Measurements from ENCODE around the gene TEX261.
A peak's percentile ranks its signal among the peaks of the same experiment; 100 is the strongest.

The TEX261 gene

DNA sequence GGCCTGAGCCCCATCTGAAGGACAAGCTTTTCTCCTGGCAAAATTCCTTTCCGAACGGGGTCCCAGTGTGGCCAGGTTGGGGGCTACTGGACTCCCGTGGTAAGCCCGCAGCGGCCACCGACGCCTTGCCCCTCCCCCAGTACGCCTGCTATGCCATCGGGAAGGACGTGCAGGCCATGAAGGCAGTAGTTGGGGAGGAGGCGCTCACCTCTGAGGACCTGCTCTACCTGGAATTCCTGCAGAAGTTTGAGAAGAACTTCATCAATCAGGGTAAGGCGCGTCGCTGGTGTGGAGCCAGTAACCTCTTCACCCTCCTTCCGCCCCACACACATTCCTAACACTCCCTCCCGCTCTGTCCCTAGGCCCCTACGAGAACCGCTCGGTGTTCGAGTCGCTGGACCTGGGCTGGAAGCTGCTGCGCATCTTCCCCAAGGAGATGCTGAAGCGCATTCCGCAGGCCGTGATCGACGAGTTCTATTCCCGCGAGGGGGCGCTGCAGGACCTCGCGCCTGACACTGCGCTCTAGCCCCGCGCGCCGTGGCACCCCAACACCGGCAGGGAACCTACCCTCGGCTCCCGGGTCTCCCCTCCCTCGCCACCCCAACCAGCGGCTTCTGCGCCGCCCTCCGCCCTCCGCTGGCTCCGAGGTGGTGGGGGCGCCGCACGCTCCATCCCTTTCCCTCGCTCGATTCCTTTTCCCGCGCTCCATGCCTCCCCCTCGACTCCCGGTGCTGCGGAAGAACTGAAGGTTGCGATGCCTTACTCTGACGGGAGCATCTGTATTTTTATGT, 29.9 kb downstream of the TEX261 start:
- peak overlapping the region; percentile 99 for H3K4me2 ChIP-seq (ENCODE audit: low read depth, low read length)
- peaks cover 57% of the 10 kb centered on the region for H3K27me3 ChIP-seq (replicated peaks; ENCODE audit: insufficient read depth, low read length)
- H2AFZ ChIP-seq (ENCODE audit: low read length), result peak overlapping the region; percentile 96
- TF ChIP-seq EZH2phosphoT487 (IDR thresholded peaks at IDR 0.05; ENCODE audit: low read length) (no peak), EZH2 (optimal IDR thresholded peaks at IDR 0.05; ENCODE audit: low read depth, low read length) (no peak)
- TF ChIP-seq, protein P1, sequence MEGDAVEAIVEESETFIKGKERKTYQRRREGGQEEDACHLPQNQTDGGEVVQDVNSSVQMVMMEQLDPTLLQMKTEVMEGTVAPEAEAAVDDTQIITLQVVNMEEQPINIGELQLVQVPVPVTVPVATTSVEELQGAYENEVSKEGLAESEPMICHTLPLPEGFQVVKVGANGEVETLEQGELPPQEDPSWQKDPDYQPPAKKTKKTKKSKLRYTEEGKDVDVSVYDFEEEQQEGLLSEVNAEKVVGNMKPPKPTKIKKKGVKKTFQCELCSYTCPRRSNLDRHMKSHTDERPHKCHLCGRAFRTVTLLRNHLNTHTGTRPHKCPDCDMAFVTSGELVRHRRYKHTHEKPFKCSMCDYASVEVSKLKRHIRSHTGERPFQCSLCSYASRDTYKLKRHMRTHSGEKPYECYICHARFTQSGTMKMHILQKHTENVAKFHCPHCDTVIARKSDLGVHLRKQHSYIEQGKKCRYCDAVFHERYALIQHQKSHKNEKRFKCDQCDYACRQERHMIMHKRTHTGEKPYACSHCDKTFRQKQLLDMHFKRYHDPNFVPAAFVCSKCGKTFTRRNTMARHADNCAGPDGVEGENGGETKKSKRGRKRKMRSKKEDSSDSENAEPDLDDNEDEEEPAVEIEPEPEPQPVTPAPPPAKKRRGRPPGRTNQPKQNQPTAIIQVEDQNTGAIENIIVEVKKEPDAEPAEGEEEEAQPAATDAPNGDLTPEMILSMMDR (IDR thresholded peaks at IDR 0.05; ENCODE audit: low read length), result peak; percentile 85
- peak; percentile 82 for DNase-seq
- H3K9me2 ChIP-seq (replicated peaks; ENCODE audit: insufficient read depth, low read length), result no peaks in the 10 kb centered on the region
- H3F3A ChIP-seq (ENCODE audit: insufficient read depth, low read length), result no peaks in the 10 kb centered on the region
- H3K36me3 ChIP-seq (replicated peaks; ENCODE audit: insufficient read depth, low read length), result no peaks in the 10 kb centered on the region
- no peaks in the 10 kb centered on the region for H3K9me3 ChIP-seq (replicated peaks; ENCODE audit: insufficient read depth, low read length)
- H3K79me2 ChIP-seq (ENCODE audit: low read length), result no peaks in the 10 kb centered on the region
- peak overlapping the region; percentile 84 for H3K4me3 ChIP-seq (ENCODE audit: low read length)
- no peaks in the 10 kb centered on the region for H4K20me1 ChIP-seq (ENCODE audit: insufficient read depth, low read length)
- no peak overlapping the region for H3K27ac ChIP-seq (ENCODE audit: low read length)
- peak overlapping the region; percentile 57; the same call in 1 of the 2 replicates for H3K9ac ChIP-seq (ENCODE audit: low read length)
- 0 out of 2 replicates have a peak, but pooled peaks cover 4% of the 10 kb centered on the region for H3K4me1 ChIP-seq (ENCODE audit: low read length)

DNA sequence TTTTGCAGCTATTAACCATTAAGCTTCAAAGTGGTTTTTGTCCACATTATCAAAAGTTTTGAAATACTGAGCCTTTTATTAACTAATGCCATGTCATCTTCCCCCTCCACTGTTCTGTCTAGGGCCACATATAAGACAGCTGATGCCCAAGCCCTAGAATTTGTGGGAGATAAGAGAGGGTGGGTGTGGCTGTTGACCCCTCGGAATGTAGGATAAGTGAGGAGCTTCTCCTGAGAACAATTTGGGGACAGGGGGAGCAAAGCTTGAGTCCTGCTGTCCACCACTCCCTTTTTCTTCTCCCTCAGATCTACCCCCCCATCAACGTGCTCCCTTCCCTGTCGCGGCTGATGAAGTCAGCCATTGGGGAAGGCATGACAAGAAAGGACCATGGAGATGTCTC, 30.5 kb downstream of the TEX261 start:
- Histone ChIP-seq H3K9me3 (replicated peaks; ENCODE audit: insufficient read depth, low read length) (no peaks in the 10 kb centered on the region), H3K27me3 (replicated peaks; ENCODE audit: insufficient read depth, low read length) (peaks cover 50% of the 10 kb centered on the region), H3K9me2 (replicated peaks; ENCODE audit: insufficient read depth, low read length) (no peaks in the 10 kb centered on the region), H3K79me2 (ENCODE audit: low read length) (no peaks in the 10 kb centered on the region), H3K9ac (ENCODE audit: low read length) (no peak overlapping the region), H3F3A (ENCODE audit: insufficient read depth, low read length) (no peaks in the 10 kb centered on the region), H3K4me3 (ENCODE audit: low read length) (no peak overlapping the region), H4K20me1 (ENCODE audit: insufficient read depth, low read length) (no peaks in the 10 kb centered on the region), H2AFZ (ENCODE audit: low read length) (no peak overlapping the region), H3K4me1 (ENCODE audit: low read length) (0 out of 2 replicates have a peak, but pooled peaks cover 4% of the 10 kb centered on the region), H3K36me3 (replicated peaks; ENCODE audit: insufficient read depth, low read length) (no peaks in the 10 kb centered on the region), H3K4me2 (ENCODE audit: low read depth, low read length) (no peak overlapping the region), H3K27ac (ENCODE audit: low read length) (no peak overlapping the region)
- TF ChIP-seq EZH2phosphoT487 (IDR thresholded peaks at IDR 0.05; ENCODE audit: low read length), result no peak
- no peak for TF ChIP-seq EZH2 (optimal IDR thresholded peaks at IDR 0.05; ENCODE audit: low read depth, low read length)
- TF ChIP-seq, protein P1 (IDR thresholded peaks at IDR 0.05; ENCODE audit: low read length), result no peak
- no peak for DNase-seq

GRCh38 chr2:70962885-70963878, 31.5 kb downstream of the TEX261 start:
- Histone ChIP-seq H3F3A (ENCODE audit: insufficient read depth, low read length) (no peaks in the 10 kb centered on the region), H3K9ac (ENCODE audit: low read length) (no peak overlapping the region), H4K20me1 (ENCODE audit: insufficient read depth, low read length) (no peaks in the 10 kb centered on the region), H3K4me3 (ENCODE audit: low read length) (no peak overlapping the region), H3K27ac (ENCODE audit: low read length) (no peak overlapping the region), H3K27me3 (replicated peaks; ENCODE audit: insufficient read depth, low read length) (peaks cover 48% of the 10 kb centered on the region), H3K79me2 (ENCODE audit: low read length) (no peaks in the 10 kb centered on the region), H2AFZ (ENCODE audit: low read length) (no peak overlapping the region), H3K9me3 (replicated peaks; ENCODE audit: insufficient read depth, low read length) (no peaks in the 10 kb centered on the region), H3K9me2 (replicated peaks; ENCODE audit: insufficient read depth, low read length) (no peaks in the 10 kb centered on the region), H3K4me1 (ENCODE audit: low read length) (0 out of 2 replicates have a peak, but pooled peaks cover 4% of the 10 kb centered on the region), H3K4me2 (ENCODE audit: low read depth, low read length) (no peak overlapping the region), H3K36me3 (replicated peaks; ENCODE audit: insufficient read depth, low read length) (no peaks in the 10 kb centered on the region)
- TF ChIP-seq EZH2phosphoT487 (IDR thresholded peaks at IDR 0.05; ENCODE audit: low read length) (no peak), EZH2 (optimal IDR thresholded peaks at IDR 0.05; ENCODE audit: low read depth, low read length) (no peak)
- TF ChIP-seq, protein P1 (IDR thresholded peaks at IDR 0.05; ENCODE audit: low read length), result no peak
- no peak for DNase-seq
